Measurements from ENCODE around the gene GPR35.
"Not testable (repeated sequence)": the region's sequence is repeated elsewhere in the genome, so short reads cannot be mapped to it uniquely, and the experiment has no call there.

The GPR35 gene

DNA sequence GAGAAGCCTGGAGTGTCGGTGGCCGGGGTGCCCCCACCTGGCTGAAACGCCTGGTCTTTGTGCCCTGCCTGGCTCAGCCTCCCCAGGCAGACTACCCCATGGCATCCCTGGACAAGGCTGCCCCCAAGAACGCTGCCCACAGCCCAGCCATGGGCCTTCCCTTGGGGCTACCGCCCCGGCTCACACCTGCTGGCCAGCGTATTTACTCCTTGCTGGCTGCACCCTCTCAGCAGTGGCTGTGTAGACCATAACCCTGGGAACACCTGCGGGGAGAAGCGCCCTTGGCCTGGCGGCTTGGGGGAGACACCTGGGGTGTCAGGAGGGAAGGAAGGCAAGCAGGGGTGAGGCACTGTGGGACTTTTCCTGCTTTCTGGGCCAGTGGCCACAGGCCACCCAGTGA lies 21.4 kb upstream of the GPR35 start:
- DNase-seq = no peak

DNA sequence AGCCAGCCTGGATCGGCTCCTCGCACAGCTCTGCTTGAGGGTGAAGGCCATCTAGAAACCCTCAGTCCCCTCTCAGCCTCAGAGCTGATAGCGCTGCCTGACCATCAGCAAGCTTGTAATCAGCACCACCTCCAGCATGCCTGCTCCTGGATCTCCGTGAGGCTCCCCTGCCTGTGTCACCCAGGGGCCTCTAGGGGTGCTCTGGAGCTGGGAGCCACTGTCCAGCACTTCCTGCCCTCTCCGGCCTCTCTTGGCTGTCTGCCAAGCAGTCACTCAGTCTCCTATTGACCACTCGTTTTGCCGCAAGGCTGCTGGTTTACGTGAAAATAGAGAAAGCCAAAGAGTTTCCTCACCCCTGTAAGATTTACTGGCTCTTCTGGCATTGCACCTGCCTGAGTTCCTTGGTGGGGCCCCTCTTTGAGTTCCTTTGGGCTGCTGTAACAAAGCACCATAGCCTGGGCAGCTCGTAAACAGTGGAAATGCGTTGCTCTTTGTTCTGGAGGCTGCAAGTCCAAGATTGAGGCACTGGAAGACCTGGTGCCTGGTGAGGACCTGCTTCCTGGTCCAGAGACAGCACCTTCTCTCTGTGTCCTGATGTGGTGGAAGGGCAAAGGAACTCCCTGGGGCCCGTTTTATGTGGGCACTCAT lies 20.9 kb upstream of the GPR35 start:
- peak; percentile 38 for DNase-seq

DNA sequence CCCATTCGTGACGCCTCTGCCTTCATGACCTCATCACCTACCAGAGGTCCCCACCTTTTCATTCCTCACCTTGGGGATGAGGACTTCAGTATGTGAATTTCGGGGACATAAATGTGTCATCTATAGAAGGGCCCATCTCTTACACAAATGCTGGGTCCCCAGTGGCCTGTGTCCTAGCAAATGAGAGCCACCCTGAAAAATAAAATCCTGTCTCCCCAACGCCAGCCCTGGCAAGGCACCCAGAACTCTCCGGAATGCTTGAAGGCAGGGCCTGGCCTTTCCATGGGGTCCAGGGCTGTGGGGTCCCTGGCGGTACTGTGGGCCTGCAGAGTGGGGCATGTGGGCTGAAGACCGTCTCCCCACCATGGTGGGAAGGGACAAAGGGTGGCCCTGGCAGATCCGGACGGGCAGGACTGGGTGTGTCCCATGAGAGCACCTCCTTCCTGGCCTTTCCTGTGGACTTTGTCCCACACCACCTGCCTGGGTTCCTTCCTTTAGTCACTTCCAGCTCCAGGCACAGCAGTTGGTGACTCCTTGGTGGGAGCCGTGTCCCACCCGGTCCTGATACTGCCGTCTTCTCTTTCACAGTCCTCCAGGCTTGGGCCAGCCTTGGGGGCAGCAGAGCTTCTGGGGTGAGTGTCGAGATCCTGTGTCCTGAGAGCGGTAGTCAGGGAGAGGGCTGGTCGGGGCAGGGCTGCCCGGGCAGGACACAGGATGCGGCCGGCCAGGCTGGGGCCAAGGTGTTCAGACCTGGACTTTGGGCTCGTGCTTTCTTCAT lies 20.2 kb upstream of the GPR35 start:
- no peak for DNase-seq

DNA sequence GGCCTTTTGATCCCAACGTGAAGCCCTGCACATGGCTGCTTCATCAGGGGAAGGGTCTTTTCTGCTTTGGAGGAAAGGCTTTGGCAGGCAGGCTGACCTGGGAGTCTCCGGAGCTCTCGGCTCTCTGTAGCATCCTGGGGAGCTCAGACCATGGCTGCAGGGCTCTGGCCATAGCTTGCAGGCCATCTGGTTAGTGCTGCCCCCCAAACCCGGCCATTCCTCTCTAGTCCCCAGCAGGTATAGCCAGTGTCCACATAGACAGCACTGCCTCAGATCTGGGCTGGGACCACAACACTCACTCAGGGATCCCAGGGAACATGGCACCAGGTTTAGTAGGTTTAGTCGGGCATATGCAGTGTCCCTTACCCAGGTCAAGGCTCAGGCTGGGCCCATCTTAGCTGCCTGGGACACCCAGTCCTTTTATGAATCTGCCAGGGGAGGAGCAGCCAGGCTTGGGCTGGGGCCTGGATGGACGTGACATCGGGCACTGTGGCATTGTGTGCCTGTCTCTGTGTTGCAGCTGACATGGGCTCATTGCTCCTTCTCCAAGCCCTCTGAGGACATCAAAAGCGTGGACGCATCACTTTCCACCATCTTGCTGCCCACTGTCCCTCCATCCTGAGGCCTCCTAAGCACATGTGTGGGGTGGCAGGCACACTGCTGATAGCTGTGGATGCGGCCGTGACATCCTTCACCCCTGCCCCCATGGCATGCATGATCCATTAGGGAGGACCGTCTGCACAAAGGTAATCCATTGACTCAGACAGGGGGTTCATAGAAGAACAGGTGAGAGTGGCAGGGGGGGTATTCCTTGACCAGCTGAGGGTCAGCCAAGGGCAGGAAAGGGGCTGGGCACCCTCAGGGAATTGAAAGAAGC lies 19.2 kb upstream of the GPR35 start:
- no peak for DNase-seq

DNA sequence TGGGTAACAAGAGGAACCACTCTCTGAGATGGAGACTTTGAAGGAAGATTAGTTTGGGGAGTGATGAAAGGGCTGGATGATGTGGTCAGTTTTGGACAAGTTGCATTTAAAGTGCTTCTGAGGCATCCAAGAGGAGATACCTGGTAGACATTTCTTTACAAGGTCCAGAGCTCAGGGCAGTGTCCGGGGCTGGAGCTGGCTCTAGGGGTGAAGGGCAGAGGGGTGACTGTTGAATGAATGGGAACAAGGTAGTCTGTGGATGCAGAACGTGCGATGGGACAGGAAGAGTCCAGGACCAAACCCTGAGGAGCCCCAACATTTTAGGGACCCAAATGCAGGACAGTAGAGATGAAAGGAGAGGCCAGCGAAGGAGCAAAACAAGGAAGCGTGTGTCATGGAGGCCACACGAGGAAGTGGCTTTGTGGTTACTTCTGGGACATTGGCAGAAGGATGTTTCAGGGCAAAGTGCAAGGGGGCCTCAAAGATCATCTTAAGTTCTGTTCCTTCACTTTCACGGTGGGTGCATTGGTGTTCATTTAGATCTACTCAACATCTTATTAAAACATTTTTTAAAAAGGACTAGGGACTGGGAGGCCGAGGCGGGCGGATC lies 13.6 kb upstream of the GPR35 start:
- DNase-seq = no peak

DNA sequence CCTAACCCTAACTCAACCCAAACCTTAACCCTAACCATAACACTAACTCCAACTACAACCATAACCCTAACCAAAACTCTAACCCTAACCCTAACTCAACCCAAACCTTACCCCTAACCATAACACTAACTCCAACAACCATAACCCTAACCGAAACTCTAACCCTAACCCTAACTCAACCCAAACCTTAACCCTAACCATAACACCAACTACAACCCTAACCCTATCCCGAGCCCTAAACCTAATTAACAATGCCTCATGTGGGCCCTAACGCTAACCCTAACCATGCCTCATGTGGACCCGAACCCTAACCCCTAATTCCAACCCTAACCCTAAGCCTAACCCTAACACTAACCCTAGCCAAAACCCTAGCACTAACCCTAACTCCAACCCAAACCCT lies 11.5 kb upstream of the GPR35 start:
- DNase-seq = no peak

DNA sequence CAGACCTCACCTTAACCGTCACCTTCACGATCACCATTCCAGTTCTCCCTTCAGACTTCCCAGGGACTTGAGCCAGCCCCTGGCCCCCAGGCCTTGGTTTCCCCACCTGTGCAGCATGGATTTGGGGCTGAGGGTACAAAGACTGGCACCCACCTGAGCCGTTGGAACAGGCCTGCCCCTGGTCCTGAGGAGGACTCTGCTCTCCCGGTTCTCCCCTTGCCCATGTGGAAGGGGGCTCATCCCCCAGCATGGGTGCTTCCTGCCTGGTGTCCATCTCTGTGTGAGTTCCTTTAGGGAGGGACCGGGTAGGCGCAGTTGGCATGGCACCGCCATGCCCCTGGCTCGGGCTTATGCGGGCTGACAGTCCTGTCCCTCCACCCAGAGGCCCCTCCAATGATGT lies 10.9 kb upstream of the GPR35 start:
- no peak for DNase-seq

DNA sequence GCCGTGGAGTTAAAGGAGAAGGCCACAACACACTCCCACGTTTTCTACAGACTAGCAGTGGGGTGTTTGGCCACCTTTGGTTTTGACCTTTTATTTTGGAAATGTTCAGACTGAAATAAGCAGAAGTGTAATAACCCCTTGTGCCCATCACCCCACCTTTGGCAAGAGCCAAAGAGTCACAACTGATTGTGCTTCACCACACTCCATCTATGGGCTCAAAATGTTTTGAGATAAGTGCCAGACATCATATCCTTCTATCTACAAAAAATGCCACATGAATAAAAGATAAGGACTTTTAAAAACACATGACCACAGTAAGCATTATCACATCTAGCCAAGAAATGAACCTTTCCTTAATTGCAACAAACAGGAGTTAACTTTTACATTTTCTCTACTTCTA lies 9.9 kb upstream of the GPR35 start:
- peak; percentile 40 for DNase-seq

DNA sequence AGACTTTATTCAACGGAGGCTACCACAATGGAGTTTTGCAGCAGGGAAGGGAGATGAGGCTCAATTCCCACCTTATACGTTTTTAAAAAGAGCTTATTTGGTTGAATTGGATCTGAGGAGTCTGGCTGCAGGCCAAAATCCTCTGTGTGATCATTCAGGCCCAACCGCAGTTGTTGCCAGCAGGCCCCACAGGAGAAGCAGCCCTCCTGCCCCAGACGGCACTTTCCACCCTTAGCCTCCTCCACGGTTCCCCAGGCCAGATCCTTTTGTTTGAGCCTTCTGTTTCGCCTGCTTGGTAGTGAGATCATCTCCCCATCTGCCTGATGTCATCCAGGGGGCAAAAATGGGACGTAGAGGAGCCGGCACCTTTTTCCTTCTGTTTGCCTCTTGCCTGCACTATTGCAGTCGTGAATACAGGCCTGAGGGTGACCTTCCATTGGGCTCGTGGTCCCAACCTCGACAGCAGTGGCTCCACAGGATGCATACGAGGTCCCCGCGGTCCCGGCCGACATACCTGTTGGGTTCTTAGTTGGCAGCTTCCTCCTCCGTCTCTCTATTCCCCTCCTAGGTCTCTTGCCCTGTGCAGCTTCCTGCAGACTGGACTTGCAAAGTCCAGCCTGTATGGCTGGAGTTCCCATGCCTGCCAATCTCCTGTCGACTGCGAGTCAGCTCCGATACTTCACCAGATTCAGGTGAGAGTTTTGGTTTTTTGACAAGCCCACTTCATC lies 9.3 kb upstream of the GPR35 start:
- peak; percentile 51 for DNase-seq

DNA sequence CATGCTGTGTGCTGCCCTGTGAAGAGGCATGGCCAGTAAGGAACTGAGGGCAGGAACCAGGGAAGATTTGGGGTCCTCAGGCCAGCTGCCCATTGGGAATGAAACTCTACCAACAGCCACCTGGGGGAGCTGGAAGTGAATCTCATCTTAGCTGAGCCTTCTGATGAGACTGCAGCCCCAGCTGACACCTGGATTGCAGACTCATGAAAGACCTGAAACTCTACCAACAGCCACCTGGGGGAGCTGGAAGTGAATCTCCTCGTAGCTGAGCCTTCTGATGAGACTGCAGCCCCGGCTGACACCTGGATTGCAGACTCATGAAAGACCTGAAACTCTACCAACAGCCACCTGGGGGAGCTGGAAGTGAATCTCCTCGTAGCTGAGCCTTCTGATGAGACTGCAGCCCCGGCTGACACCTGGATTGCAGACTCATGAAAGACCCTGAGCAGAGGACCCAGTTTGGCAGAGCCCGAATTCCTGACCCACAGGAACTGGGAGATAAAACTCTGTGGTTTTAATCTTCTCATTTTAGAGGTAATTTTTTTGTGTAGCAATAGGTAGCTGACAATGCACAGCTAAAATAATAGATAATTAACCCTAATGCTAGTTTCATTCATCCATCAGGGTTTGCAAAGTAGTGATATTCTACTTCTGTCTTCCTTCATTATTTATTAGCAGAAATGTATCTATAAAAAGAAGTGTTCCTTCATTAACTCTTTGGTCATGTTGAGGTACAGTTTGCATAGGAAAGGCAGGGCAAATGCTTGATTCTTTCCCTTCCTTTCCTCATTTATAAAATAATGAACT lies 8.2 kb upstream of the GPR35 start:
- not testable (repeated sequence) for DNase-seq

DNA sequence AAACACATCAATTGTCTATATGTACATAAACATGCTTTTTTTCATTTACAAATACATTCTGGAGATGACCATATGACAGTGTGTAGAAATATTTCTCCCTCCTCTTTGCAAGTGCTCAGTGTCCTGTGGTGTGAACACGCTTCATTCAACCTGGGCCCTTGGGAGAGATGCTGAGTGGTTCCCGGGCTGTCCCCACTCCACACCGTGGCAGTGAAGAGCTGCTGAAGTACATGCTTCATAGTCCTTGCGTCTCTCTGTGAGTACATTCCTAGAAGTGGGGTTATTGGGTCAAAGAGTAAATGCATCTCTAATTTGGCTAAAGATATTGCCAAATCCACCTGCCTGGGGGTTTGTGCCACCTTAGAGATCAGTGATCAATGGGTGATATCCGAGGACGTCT lies 6.5 kb upstream of the GPR35 start:
- no peak for DNase-seq

DNA sequence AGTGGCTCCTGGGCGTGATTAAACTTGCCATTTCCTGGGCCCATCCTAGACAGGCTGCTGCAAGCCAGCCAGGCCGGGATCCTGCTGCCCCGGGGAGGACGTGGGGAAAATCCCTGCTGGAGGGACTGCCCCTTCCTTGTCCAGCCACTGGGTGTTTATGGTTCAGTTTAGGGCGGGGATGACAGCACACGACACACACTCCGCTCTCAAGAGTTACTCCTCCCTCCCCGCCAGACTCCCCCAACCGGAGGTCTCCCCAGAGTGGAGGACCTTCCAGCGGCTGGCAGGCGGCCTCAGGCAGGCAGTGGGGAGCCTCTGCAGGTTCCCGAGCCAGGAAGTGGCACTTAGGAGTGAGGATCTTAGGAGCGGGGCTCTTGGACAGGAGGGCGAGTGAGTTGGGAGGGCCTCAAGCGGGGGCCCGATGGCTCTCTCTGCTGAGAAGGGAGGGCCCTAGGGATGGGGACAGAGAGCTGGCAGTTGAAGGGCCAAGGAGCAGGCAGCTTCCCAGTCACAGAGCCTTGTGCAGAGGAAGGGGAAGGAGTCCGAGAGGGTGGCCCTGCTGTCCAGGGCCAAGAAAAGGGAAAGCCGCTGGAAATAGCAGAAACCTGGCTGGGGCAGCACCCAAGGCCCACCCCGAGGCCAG lies 5.7 kb upstream of the GPR35 start:
- DNase-seq = no peak

DNA sequence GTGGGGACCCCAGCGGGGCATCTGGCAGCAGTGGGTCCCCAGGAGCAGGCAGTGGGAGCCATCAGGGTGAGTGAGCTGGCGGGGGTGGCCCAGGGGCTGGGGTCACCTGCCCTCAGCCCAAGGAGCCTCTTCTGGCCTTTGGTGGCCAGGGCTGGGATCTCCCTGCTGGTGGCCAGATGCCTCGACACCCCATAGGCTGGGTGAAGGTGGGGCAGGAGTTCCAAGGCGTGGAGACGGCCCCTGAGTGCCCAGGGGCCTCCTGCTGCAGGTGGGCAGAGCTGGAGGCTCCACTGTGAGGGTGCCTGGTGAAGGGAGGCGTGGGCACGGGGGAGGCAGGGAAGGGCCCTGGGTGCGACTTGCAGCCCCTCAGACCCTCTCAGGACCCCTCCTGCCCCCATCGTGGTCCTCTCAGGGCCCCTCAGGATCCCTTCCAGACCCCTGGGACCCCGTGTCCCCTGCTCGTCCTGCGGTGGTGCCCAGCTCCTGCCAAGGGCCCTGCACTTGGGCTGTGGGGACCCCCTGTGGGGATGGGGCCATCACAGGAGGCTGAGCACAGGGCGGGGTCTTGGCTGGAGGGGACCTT lies 5.0 kb upstream of the GPR35 start:
- DNase-seq = no peak

DNA sequence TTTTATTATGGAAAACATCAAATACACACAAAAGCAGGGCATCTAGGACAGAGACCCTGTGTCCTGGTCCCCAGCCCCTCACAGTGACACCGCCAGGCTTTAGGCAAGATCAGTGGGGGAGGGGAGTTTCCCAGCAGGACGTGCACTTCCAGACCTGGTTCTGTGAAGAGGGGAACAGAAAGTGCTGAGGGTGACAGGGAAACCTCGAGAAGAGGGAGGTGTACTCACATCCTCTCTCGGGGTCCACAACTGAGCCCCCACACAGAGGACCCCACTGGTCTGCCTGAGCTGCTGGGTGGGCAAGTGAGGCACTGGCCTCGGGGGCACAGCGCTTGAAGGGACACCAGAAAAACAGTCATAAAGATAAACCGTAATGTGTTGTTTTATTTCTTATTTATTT lies 4.4 kb upstream of the GPR35 start:
- DNase-seq = no peak

DNA sequence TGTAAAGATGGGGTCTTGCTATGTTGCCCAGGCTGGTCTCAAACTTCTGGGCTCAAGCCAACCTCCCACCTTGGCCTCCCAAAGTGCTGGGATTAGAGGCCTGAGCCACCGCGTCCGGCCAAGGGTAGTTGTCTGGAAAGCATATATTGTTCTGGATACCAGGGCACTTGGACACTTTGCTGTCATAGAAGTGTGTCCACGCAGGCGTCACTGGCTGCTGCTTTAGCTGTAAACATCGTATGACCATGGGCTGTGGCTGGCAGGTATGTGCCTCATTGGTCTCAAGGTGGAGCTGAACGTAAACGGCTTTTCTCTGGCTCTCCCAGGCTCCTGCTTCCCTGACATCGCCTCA lies 3.2 kb upstream of the GPR35 start:
- no peak for DNase-seq

DNA sequence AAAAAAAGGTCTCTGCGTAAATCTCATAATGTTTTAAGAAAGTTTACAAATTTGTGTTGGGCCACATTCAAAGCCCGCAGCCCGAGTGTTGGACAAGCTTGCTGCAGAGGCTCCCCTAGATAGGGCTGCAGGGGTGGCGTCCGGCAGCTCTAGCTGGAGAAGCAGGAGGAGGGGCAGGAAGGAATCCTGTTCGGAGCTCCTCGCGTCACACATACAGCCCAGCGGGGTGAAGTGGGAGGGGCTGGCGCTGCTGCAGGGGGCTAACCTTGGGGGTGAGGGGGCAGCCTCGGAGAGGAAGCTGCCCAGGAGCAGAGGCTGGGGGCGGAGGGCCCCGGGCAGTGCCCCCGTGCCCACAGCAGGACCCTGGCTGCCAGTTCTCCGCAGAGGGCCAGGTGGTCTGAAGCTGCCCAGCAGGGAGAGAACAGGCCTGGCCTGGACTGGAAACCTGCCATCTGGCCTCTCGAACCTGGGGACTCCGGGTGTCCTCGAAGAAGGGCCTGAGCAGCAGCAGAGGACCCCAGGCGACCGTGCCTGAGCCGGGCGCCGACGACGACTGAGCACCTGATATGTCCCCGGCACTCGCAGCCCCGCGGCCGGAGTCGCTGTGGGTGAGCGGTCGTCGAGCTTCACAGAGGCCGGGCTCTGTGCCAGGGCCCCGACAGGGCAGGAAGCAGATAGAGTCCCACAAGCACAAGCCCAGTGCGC lies 2.6 kb upstream of the GPR35 start:
- DNase-seq = peak; percentile 71

DNA sequence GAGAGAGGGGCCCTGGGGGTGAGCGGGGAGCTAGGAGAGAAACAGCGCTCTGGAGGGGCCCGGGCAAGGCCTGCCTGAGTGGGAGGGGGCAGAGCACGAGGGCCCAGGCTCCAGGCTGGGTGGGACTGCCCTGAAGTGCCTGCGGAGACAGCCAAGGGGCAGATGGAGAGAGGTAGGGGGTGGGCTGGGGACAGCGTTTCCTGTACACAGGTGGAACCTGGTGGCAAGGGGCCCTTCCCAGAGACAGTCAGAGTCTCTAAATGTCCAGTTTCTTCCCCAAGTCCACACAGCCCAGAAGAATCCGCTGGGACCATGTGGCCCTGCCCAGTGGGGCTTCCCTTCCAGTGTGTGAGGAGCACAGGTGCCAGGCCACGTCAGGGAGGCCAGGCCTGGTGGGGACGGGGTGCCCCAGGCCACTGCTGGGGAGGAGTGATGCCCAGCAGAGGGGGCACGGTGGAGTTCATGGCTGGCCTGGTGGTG lies 1.7 kb upstream of the GPR35 start:
- DNase-seq = no peak

DNA sequence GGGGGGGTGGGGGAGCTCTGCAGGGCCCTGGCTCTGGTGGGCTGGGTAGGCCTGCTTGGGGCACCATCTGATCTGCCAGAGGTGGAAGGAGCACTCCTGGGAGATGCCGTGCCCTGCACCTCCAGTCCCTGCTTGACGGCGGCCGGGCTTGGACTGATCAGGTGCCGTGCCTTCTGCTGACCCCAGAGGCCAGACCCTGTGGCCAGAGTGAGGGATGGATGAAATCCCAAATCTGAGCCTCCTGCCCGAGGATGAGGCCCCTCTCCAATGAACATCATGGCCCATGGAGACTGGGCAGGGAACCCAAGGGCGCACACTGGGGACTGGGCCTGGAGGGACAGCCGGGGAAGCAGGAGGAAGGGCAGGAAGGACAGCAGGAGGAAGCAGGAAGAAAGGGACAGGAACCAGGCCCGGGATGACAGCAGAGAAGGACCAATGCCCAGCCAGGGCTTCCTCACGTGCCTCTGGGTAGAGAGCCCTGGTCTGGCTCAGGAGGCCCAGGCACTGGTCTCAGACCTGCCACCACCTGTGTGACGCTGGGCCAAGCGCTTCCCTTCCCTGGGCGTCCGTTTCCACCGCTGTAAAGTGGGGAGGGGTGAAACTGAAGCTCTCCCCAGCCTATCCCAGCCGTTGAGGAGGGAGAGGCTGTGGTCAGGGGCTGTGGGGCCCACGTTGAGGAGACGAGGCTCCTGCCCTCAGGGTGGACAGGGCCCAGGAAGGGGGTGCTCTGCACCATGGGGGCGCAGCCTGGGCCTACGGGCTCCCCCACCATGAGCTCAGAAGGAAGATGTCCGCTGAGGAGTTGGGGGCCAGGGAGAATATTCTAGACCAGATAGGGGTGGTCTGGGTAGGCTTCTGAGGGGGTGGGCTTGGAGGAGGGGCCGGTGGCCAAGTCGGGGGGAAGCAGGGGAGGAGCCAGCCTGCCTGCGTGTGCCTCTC lies 1.0 kb upstream of the GPR35 start:
- DNase-seq = no peak

All from hematopoietic multipotent progenitor cell treated with erythropoietin and hydrocortisone succinate and interleukin-3 and kit ligand, for 8 days (in vitro differentiated cells).